ENCODE measurements around the gene IL18BP.

DNA sequence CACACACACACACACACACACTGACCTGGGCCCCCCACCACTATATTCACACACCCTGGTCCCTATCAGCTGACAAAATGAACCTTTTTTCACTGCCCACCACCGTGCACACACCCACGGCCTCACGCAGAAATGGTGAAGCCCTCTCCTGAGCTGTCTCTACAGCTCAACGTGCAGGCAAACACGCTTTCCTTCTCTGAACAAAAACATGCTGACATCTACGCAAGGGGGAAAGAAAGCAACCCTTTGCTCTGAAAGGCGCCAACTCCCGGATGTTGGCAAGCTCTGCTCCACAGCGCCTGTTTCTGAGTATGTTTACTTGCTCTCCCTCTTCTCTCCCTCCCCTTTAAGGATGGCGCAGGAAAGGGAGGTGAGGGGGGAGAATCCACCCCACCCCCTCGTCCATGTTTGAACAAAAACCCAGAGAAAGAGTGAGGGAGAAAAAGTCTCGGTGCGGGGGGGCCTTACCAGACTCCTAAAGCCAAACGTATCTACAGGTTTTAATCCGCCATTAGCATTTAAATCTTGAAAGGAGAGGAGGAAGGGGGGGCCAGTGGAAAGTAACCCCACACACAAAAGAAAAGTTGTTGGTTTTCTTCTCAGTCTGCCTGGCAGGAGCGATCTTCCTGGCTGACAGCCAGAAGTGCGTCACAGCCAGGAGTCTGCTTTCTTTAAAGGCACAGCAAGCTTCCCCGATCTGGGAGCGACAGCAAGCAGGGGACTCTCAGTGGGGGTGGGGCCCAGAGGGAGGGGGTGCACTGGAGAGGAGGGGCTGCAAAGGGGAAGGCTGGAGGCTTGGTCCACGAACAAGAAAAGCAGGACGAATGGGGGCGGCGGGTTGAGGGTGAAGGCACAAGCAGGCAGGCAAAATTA, 42.0 kb downstream of the IL18BP start:
- TF ChIP-seq, protein P1, sequence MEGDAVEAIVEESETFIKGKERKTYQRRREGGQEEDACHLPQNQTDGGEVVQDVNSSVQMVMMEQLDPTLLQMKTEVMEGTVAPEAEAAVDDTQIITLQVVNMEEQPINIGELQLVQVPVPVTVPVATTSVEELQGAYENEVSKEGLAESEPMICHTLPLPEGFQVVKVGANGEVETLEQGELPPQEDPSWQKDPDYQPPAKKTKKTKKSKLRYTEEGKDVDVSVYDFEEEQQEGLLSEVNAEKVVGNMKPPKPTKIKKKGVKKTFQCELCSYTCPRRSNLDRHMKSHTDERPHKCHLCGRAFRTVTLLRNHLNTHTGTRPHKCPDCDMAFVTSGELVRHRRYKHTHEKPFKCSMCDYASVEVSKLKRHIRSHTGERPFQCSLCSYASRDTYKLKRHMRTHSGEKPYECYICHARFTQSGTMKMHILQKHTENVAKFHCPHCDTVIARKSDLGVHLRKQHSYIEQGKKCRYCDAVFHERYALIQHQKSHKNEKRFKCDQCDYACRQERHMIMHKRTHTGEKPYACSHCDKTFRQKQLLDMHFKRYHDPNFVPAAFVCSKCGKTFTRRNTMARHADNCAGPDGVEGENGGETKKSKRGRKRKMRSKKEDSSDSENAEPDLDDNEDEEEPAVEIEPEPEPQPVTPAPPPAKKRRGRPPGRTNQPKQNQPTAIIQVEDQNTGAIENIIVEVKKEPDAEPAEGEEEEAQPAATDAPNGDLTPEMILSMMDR (optimal IDR thresholded peaks at IDR 0.05 in 1 of 3, IDR thresholded peaks at IDR 0.05 in 1 of 3, conservative IDR thresholded peaks at IDR 0.05 in 1 of 3; ENCODE audit: extremely low read depth in 1 of 3, insufficient read depth in 2 of 3, low read length in 3 of 3), result no peak
- no peak for TF ChIP-seq EZH2 (IDR thresholded peaks at IDR 0.05; ENCODE audit: low read length)

Measured in keratinocyte (primary cell).